Activated naive CD4-positive, alpha-beta T cell treated with anti-CD3 and anti-CD28 coated beads, Interleukin-2, amount 50 U/mL, for 24 hours (primary cell): ENCODE measurements around the gene FBXO28.
"Not testable (repeated sequence)": the region's sequence is repeated elsewhere in the genome, so short reads cannot be mapped to it uniquely, and the experiment has no call there.

Experiments used
- H3K27ac Mint-ChIP-seq: one replicate; pipeline ENCODE4 v1.8.0; 2021; ENCODE audit warnings: mild to moderate bottlenecking, mixed read lengths
- H3K27me3 Mint-ChIP-seq: one replicate; pipeline ENCODE4 v1.8.0; 2021; ENCODE audit warnings: mixed read lengths
- H3K36me3 Mint-ChIP-seq: one replicate; pipeline ENCODE4 v1.8.0; 2021; ENCODE audit warnings: mixed read lengths
- H3K4me1 Mint-ChIP-seq: one replicate; pipeline ENCODE4 v1.8.0; 2021; ENCODE audit warnings: mixed read lengths
- H3K4me3 Mint-ChIP-seq: one replicate; pipeline ENCODE4 v1.8.0; 2021; ENCODE audit warnings: mild to moderate bottlenecking, mixed read lengths
- H3K9me3 Mint-ChIP-seq: one replicate; pipeline ENCODE4 v1.8.0; 2021; ENCODE audit warnings: mixed read lengths

FBXO28 gene, protein sequence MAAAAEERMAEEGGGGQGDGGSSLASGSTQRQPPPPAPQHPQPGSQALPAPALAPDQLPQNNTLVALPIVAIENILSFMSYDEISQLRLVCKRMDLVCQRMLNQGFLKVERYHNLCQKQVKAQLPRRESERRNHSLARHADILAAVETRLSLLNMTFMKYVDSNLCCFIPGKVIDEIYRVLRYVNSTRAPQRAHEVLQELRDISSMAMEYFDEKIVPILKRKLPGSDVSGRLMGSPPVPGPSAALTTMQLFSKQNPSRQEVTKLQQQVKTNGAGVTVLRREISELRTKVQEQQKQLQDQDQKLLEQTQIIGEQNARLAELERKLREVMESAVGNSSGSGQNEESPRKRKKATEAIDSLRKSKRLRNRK

DNA sequence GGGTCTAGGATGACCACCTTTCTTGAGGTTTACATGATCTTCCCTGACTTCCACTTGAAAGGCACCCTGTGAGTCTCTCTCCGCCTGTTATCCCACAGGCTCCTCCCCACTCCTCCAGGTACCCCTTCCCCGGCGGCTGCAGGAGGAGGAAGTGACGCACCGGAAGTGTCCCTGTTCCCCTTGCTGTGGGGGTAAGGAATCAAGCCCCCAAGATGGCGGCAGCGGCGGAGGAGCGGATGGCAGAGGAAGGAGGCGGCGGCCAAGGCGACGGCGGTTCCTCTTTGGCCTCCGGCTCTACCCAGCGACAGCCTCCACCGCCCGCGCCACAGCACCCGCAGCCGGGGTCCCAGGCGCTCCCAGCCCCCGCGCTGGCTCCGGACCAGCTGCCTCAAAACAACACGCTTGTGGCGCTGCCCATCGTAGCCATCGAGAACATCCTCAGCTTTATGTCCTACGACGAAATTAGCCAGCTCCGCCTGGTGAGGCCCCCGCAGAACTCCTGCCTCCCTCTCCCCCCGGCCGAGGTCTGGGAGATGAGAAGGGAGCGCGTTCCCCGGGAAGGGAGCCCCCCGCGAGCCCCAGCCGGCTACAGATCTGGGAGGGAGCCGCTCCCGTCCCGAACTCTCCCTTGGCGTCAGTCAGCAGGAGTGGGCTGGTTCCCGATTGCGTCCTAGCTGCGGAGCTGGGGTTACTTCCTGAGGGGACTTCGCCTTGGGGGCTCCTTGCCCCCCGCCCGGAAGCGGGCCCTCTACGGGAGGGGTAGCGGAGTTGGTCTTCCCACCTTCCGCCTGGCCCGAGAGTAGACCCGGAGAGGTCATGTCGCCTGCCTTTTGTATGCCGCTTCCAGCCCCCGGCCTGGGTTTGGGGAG lies at the start of gene FBXO28:
TSS of gene FBXO28 (plus strand) at position 194 of the 869 bp plus-strand sequence. CDS start at position 213, 19 bp downstream.
- H3K4me3 Mint-ChIP-seq = peak within 1 kb of the TSS; percentile 87
- no peaks in the 10 kb centered on the region for H3K36me3 Mint-ChIP-seq
- H3K27me3 Mint-ChIP-seq = no peaks in the 10 kb centered on the region
- no peaks in the 10 kb centered on the region for H3K9me3 Mint-ChIP-seq
- peak within 1 kb of the TSS; percentile 94 for H3K27ac Mint-ChIP-seq
- H3K4me1 Mint-ChIP-seq = peaks cover 24% of the 10 kb centered on the region

- Mint-ChIP-seq H3K36me3 (no peaks in the 10 kb centered on the region), H3K27ac (no peak overlapping the region), H3K9me3 (no peaks in the 10 kb centered on the region), H3K4me3 (no peak overlapping the region), H3K27me3 (no peaks in the 10 kb centered on the region), H3K4me1 (peaks cover 10% of the 10 kb centered on the region)
Observed at GRCh38 chr1:224064150-224064549, 49.8 kb upstream of the FBXO28 start.

DNA sequence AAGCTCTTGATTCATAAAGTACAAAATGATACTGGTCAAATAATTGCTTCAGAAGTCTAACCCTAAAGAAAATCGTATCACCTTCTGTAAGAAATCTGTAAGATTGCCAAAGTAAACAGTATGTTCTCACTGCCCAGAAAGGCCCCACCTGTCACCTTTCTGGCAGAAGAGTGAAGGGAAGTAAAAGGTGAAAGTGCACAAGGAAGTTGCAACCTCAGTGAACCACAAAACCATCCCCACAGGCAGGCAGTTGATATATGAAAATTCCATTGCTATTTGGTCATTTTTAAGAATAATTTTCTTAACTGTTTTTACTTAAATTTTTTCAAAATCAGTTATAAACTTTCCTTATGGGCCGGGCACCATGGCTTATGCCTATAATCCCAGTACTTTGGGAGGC lies 48.5 kb upstream of the FBXO28 start:
- Mint-ChIP-seq H3K27ac (peak overlapping the region; percentile 43), H3K4me1 (peaks cover 10% of the 10 kb centered on the region), H3K27me3 (no peaks in the 10 kb centered on the region), H3K36me3 (no peaks in the 10 kb centered on the region), H3K9me3 (no peaks in the 10 kb centered on the region), H3K4me3 (no peak overlapping the region)

DNA sequence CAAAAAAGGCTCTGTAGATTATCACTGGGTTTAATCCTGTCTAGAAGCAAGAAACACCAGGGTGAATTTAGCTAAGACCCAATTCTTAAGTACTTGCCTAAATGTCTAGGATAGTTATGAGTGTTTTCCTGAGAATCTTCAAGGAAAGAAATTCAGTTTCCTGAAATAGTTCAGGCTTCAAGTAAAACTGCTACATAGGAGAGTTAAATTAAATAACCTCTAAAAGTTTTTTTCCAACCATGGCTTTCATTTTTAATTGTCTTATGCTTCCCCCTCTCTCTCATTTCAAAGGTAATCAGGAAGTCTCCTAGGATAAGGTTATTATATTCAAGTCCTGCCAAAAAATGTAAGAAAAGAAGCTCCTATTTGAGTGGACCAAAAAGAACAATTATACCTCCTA lies 46.7 kb upstream of the FBXO28 start:
- H3K27ac Mint-ChIP-seq = no peak overlapping the region
- peaks cover 10% of the 10 kb centered on the region for H3K4me1 Mint-ChIP-seq

DNA sequence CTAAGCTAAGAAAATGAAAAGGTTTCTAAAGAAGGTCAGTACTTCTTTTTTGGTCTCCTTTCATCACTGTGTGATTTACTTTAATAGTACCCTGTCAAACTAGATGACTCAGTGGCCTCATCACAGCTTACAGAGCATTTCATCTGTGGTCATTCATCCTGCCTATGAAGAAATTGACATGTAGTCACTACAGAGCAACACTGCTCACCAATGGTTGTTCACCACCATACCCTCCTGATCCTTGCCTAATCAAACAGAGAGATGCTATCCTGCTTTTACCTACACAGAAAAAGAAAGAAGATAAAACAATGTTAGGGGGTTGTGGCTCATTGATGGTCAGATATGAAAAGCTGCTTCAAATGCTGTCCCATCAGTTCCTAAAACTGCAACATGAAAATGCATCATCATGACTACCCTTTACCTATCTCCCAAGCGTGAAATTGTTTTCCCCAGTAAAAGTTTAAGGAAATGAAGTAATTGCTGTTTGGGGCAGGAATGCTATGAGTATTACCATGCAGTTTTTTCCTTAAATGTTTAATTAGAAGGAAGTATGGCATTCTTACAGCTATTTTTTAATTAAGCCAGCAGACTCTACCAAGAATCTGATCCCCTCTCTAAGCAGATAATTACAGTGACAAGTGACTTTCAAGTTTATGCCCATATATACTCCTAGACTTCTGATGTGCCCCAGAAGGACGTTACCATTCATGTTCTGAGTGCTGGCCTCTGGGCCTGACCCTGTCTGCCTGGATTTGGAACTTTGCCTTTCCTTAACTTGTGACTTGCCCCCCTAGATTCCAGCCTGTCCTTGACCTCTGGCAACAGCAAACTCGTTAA lies 46.1 kb upstream of the FBXO28 start:
- H3K4me3 Mint-ChIP-seq = no peak overlapping the region
- H3K4me1 Mint-ChIP-seq = peaks cover 10% of the 10 kb centered on the region
- peaks cover 2% of the 10 kb centered on the region for H3K36me3 Mint-ChIP-seq
- H3K9me3 Mint-ChIP-seq = peaks cover 6% of the 10 kb centered on the region
- peaks cover 5% of the 10 kb centered on the region for H3K27me3 Mint-ChIP-seq
- no peak overlapping the region for H3K27ac Mint-ChIP-seq

More for the DNA sequence above, 46.7 kb upstream of the FBXO28 start:
- H3K4me3 Mint-ChIP-seq = no peak overlapping the region
- H3K36me3 Mint-ChIP-seq = no peaks in the 10 kb centered on the region
- H3K27me3 Mint-ChIP-seq = peaks cover 1% of the 10 kb centered on the region
- H3K9me3 Mint-ChIP-seq = no peaks in the 10 kb centered on the region

DNA sequence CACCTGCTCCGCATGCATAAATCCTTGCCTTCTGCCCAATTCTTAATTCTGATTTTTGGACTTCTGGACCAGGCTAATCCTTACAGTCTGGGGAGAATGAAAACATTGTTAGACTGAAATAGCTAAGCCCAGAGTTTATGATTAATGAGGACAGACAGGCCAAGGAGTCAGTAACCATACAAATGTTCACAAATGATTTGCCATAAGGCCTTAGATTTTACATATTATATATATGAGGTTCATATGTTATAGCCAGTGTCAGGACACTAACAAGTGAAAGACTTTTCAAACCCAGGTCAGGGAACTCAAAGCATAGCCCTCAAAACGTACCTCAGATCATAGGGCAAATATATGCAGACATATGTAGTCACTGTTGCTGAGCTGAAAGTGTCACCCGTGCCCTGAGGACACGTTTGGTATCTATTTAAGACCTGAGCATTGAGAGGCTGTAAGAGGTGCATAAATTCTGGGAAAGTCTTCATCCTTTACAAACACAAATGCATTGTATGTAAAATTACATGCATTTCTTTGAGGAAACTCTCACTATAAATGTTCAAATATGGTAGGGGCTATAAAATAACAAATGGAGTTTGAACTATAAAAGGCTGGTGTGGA lies 45.3 kb upstream of the FBXO28 start:
- Mint-ChIP-seq H3K27ac (no peak overlapping the region), H3K4me1 (peaks cover 10% of the 10 kb centered on the region), H3K9me3 (peaks cover 10% of the 10 kb centered on the region), H3K36me3 (peaks cover 3% of the 10 kb centered on the region), H3K4me3 (no peak overlapping the region), H3K27me3 (peaks cover 5% of the 10 kb centered on the region)

GRCh38 chr1:224069138-224069537 lies 44.8 kb upstream of the FBXO28 start:
- Mint-ChIP-seq H3K4me1 (peaks cover 10% of the 10 kb centered on the region), H3K4me3 (no peak overlapping the region), H3K9me3 (peaks cover 10% of the 10 kb centered on the region), H3K27me3 (peaks cover 5% of the 10 kb centered on the region), H3K27ac (no peak overlapping the region), H3K36me3 (peaks cover 3% of the 10 kb centered on the region)

- H3K27me3 Mint-ChIP-seq = peaks cover 5% of the 10 kb centered on the region
- no peak overlapping the region for H3K27ac Mint-ChIP-seq
- no peak overlapping the region for H3K4me3 Mint-ChIP-seq
- peaks cover 3% of the 10 kb centered on the region for H3K4me1 Mint-ChIP-seq
- peaks cover 3% of the 10 kb centered on the region for H3K36me3 Mint-ChIP-seq
- peaks cover 10% of the 10 kb centered on the region for H3K9me3 Mint-ChIP-seq
Observed at GRCh38 chr1:224070521-224070920, 43.4 kb upstream of the FBXO28 start.

DNA sequence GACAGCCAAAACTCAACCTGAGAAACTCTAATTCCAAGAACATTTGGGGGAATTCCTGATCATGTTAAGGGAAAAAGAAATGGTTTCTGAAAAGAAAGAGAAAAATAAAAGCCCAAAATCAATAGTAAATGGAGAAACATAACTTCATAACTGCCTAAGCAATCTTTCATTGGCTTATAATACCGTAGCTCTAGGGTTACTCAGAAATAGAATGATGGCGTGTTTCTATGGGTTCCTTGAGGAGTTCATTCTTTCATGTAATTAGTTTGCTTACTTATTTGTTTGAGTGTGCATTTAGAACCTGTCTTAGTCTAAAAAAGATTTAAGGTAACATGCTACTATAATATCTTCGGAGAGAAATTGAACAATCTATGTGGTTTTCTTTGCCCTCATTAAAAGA lies 37.5 kb upstream of the FBXO28 start:
- Mint-ChIP-seq H3K4me3 (no peak overlapping the region), H3K9me3 (peaks cover 10% of the 10 kb centered on the region), H3K36me3 (peaks cover 3% of the 10 kb centered on the region), H3K27me3 (peaks cover 5% of the 10 kb centered on the region), H3K4me1 (no peaks in the 10 kb centered on the region), H3K27ac (no peak overlapping the region)

DNA sequence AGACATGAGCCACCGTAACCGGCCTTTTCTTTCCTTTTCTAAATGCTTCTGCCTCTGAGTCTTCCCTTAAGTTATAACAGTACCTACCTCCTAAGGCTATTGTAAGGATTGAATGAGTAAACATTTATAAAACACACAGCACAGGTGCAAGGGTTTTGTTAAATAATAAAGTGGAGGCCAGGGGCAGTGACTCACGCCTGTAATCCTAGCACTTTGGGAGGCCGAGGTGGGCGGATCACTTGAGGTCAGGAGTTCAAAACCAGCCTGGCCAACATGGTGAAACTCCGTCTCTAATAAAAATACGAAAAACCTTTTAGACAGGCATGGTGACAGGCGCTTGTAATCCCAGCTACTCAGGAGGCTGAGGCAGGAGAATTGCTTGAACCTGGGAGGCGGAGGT lies 34.3 kb upstream of the FBXO28 start:
- not testable (repeated sequence) for H3K4me3 Mint-ChIP-seq, H3K27ac Mint-ChIP-seq, H3K4me1 Mint-ChIP-seq, H3K36me3 Mint-ChIP-seq, H3K9me3 Mint-ChIP-seq, H3K27me3 Mint-ChIP-seq

DNA sequence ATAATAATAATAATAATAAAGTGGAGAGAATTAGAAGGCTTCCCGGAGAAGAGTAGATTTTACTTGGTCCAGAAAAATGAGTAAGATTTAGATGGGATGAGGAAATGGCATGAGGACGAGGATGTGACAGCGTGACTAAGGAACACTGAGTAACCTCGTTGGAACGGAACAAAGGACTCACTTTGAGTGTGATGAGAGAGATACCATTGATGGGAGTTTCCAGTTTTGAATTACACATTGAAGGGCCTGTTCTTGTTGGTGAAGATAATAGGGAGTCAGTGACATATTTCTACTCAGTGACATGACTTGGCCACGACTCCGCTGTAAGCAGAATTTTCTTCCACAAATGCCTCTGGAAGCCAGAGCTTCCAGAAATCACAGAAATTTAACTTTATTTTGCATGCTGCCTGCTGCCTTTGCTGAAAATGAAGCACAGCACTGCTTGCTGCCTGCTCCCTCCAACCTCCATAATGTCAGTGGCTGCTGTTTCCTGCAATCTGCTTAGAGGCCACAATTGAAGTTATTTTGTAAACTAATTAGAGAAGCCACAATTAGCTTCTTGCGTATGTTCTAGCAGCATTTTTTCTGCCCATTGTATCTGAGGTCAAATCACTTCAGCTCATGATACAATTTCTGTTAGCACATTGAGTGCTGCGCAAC lies 33.7 kb upstream of the FBXO28 start:
- H3K36me3 Mint-ChIP-seq = no peaks in the 10 kb centered on the region
- no peaks in the 10 kb centered on the region for H3K9me3 Mint-ChIP-seq
- no peaks in the 10 kb centered on the region for H3K4me1 Mint-ChIP-seq
- H3K27me3 Mint-ChIP-seq = no peaks in the 10 kb centered on the region
- no peak overlapping the region for H3K4me3 Mint-ChIP-seq
- no peak overlapping the region for H3K27ac Mint-ChIP-seq

DNA sequence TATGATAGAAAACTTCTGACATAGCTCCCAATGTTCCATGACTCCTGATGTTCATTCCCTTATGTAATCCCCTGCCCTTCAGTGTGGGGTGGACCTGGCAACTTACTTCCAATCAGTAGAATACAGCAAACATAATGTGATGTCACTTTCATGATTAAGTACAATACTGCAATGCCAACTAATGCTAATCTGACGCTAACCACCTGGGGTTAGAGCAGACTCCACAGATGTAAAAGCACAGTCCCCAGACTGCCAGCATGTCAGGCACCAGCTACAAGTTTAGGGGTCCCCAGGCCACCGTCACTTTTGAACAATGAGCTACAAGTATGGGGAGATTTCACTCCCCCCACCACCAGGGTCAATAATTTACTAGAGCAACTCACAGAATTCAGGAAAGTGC lies 32.3 kb upstream of the FBXO28 start:
- Mint-ChIP-seq H3K9me3 (no peaks in the 10 kb centered on the region), H3K27ac (no peak overlapping the region), H3K4me1 (no peaks in the 10 kb centered on the region), H3K27me3 (peaks cover 1% of the 10 kb centered on the region), H3K4me3 (no peak overlapping the region), H3K36me3 (no peaks in the 10 kb centered on the region)

GRCh38 chr1:224082146-224082545 lies 31.8 kb upstream of the FBXO28 start:
- no peaks in the 10 kb centered on the region for H3K4me1 Mint-ChIP-seq
- peaks cover 2% of the 10 kb centered on the region for H3K27me3 Mint-ChIP-seq
- no peak overlapping the region for H3K27ac Mint-ChIP-seq
- H3K9me3 Mint-ChIP-seq = no peaks in the 10 kb centered on the region
- no peak overlapping the region for H3K4me3 Mint-ChIP-seq
- no peaks in the 10 kb centered on the region for H3K36me3 Mint-ChIP-seq

GRCh38 chr1:224084867-224085266 lies 29.0 kb upstream of the FBXO28 start:
- no peak overlapping the region for H3K27ac Mint-ChIP-seq
- H3K4me1 Mint-ChIP-seq = no peaks in the 10 kb centered on the region
- H3K27me3 Mint-ChIP-seq = peaks cover 2% of the 10 kb centered on the region
- no peak overlapping the region for H3K4me3 Mint-ChIP-seq
- no peaks in the 10 kb centered on the region for H3K36me3 Mint-ChIP-seq
- no peaks in the 10 kb centered on the region for H3K9me3 Mint-ChIP-seq
